Measurements from ENCODE around the gene SLC34A3. TPM values are rescaled to one million over a fixed set of nuclear protein-coding genes. Genes with fewer than 3 reads are reported as not detected.

SLC34A3 gene
- total and polyA plus RNA-seq, 4 donors = 0.03 to 0.65 (median 0.12) TPM; not detected in 1

DNA sequence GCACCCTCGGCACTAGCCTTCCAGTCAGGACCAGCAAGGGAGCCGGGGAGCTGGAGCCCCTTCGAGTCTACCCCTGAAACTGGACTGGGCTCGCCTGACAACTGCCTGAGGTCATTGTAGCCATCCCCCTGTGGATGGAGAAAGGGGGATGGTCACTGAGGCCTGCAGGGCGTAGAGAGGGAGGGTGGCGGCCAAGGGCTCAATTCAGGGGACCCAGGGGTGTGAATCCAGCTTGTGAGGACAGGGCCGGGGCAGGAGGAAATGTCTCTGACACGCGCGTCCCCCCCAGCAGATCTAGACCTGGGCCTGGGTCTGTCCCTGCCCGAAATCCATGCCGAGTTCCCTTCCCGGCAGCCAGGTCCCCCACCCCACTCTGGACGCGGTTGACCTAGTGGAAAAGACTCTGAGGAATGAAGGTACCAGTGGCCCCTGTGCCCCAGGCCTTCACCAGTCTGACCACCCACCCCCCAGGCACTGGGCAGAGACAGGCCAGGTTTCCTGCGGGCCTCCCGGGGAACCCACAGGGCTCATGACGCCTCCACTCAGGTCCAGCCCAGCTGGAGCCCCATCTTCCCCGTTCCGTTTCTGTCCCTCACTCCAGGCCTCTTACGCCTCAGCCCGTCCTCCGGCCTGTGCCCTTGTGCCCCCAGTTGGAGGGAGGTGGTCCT is 805 bp downstream of the SLC34A3 start:
- no peaks in the 10 kb centered on the region for H3K36me3 ChIP-seq (ENCODE audit: control insufficient read depth in 4 of 4, insufficient read depth in 4 of 4, low read length in 4 of 4)
- no peak overlapping the region for H3K4me3 ChIP-seq
- peaks cover 0 to 3% (median 0%) of the 10 kb centered on the region in 4 donors for H3K9me3 ChIP-seq (ENCODE audit: control insufficient read depth in 4 of 4, insufficient read depth in 3 of 4, low read length in 3 of 4)
- no peak overlapping the region for H3K27ac ChIP-seq (ENCODE audit: low read depth in 1 of 2, low read length in 1 of 2)
- WGBS, 2 donors = 87 to 88% methylated on average over 23 of the region's 23 CpGs
- H3K27me3 ChIP-seq (ENCODE audit: control insufficient read depth in 3 of 3, insufficient read depth in 3 of 3, low read length in 2 of 3) = peaks cover 0 to 6% (median 0%) of the 10 kb centered on the region in 3 donors
- H3K9ac ChIP-seq (ENCODE audit: insufficient read depth in 1 of 2, low read length in 2 of 2) = no peak overlapping the region
- DNase-seq = no peak
- ATAC-seq (ENCODE audit: insufficient read depth, low FRiP score) = no peak
- TF ChIP-seq, protein P1, sequence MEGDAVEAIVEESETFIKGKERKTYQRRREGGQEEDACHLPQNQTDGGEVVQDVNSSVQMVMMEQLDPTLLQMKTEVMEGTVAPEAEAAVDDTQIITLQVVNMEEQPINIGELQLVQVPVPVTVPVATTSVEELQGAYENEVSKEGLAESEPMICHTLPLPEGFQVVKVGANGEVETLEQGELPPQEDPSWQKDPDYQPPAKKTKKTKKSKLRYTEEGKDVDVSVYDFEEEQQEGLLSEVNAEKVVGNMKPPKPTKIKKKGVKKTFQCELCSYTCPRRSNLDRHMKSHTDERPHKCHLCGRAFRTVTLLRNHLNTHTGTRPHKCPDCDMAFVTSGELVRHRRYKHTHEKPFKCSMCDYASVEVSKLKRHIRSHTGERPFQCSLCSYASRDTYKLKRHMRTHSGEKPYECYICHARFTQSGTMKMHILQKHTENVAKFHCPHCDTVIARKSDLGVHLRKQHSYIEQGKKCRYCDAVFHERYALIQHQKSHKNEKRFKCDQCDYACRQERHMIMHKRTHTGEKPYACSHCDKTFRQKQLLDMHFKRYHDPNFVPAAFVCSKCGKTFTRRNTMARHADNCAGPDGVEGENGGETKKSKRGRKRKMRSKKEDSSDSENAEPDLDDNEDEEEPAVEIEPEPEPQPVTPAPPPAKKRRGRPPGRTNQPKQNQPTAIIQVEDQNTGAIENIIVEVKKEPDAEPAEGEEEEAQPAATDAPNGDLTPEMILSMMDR (IDR thresholded peaks at IDR 0.05; ENCODE audit: control extremely low read depth, extremely low read depth) = no peak
- peaks cover 0 to 7% (median 6%) of the 10 kb centered on the region in 5 donors for H3K4me1 ChIP-seq (ENCODE audit: control insufficient read depth in 5 of 5, insufficient read depth in 5 of 5, low read length in 5 of 5)

DNA sequence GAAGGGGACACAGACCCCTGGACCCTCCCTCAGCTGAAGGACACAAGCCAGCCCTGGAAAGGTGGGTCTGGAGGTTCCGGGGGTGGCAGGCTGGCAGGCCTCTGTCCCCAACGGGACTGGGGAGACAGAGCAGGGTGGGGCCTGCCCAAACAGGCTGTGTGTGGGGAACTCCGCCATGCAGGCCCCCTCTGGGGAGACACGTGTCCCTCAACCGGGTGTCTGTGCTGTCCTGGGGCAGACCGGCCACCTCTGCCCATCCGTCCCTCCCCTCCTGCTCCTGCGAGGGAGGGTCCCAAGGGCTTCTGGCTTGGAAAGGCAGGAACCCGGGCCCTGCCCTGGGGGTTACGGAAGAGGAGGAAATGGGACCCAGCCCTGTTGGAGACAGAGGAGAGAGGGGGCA is 1.4 kb downstream of the SLC34A3 start:
- H3K27me3 ChIP-seq (ENCODE audit: control insufficient read depth in 3 of 3, insufficient read depth in 3 of 3, low read length in 2 of 3) = peaks cover 0 to 6% (median 0%) of the 10 kb centered on the region in 3 donors
- H3K27ac ChIP-seq (ENCODE audit: low read depth in 1 of 2, low read length in 1 of 2) = no peak overlapping the region
- H3K4me1 ChIP-seq (ENCODE audit: control insufficient read depth in 5 of 5, insufficient read depth in 5 of 5, low read length in 5 of 5) = peaks cover 0 to 13% (median 7%) of the 10 kb centered on the region in 5 donors
- ATAC-seq (ENCODE audit: insufficient read depth, low FRiP score) (no peak), DNase-seq (no peak)
- no peaks in the 10 kb centered on the region for H3K36me3 ChIP-seq (ENCODE audit: control insufficient read depth in 4 of 4, insufficient read depth in 4 of 4, low read length in 4 of 4)
- TF ChIP-seq, protein P1 (IDR thresholded peaks at IDR 0.05; ENCODE audit: control extremely low read depth, extremely low read depth) = no peak
- H3K9ac ChIP-seq (ENCODE audit: insufficient read depth in 1 of 2, low read length in 2 of 2) = no peak overlapping the region
- WGBS, 2 donors = 69 to 85% methylated on average over 10 of the region's 10 CpGs
- no peak overlapping the region for H3K4me3 ChIP-seq
- peaks cover 0 to 3% (median 0%) of the 10 kb centered on the region in 4 donors for H3K9me3 ChIP-seq (ENCODE audit: control insufficient read depth in 4 of 4, insufficient read depth in 3 of 4, low read length in 3 of 4)

DNA sequence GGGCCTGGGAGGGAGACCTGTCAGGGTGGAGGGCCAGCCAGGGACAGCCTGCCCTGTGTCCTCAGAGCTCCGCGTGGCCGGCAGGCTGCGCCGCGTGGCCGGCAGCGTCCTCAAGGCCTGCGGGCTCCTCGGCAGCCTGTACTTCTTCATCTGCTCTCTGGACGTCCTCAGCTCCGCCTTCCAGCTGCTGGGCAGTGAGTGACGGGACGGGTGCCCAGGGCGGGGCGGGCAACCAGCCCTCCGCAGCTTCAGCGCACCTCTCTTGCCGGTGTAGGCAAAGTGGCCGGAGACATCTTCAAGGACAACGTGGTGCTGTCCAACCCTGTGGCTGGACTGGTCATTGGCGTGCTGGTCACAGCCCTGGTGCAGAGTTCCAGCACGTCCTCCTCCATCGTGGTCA is 1.8 kb downstream of the SLC34A3 start:
- H3K27me3 ChIP-seq (ENCODE audit: control insufficient read depth in 3 of 3, insufficient read depth in 3 of 3, low read length in 2 of 3) = peaks cover 0 to 6% (median 0%) of the 10 kb centered on the region in 3 donors
- H3K4me3 ChIP-seq = no peak overlapping the region
- no peaks in the 10 kb centered on the region for H3K36me3 ChIP-seq (ENCODE audit: control insufficient read depth in 4 of 4, insufficient read depth in 4 of 4, low read length in 4 of 4)
- WGBS, 2 donors = 69 to 81% methylated on average over 22 to 24 of the region's 24 CpGs
- H3K9ac ChIP-seq (ENCODE audit: insufficient read depth in 1 of 2, low read length in 2 of 2) = no peak overlapping the region
- peaks cover 0 to 3% (median 0%) of the 10 kb centered on the region in 4 donors for H3K9me3 ChIP-seq (ENCODE audit: control insufficient read depth in 4 of 4, insufficient read depth in 3 of 4, low read length in 3 of 4)
- ATAC-seq (ENCODE audit: insufficient read depth, low FRiP score) (no peak), DNase-seq (no peak)
- TF ChIP-seq, protein P1 (IDR thresholded peaks at IDR 0.05; ENCODE audit: control extremely low read depth, extremely low read depth) = no peak
- H3K27ac ChIP-seq (ENCODE audit: low read depth in 1 of 2, low read length in 1 of 2) = no peak overlapping the region
- peaks cover 0 to 14% (median 7%) of the 10 kb centered on the region in 5 donors for H3K4me1 ChIP-seq (ENCODE audit: control insufficient read depth in 5 of 5, insufficient read depth in 5 of 5, low read length in 5 of 5)

Measured in lung (tissue), 12 donors.